ENCODE results near the gene PAPPA2. TPM values are rescaled to one million over a fixed set of nuclear protein-coding genes. Genes with fewer than 3 reads are reported as not detected.
A peak's percentile ranks its signal among the peaks of the same experiment; 100 is the strongest.

PAPPA2 gene
- total RNA-seq, 4 donors from 2014 or later: 0.07 to 0.97 (median 0.14) TPM

- 25 to 44% methylated on average over 1 of the region's 1 CpG for WGBS, 2 donors
- TF ChIP-seq, protein P1, sequence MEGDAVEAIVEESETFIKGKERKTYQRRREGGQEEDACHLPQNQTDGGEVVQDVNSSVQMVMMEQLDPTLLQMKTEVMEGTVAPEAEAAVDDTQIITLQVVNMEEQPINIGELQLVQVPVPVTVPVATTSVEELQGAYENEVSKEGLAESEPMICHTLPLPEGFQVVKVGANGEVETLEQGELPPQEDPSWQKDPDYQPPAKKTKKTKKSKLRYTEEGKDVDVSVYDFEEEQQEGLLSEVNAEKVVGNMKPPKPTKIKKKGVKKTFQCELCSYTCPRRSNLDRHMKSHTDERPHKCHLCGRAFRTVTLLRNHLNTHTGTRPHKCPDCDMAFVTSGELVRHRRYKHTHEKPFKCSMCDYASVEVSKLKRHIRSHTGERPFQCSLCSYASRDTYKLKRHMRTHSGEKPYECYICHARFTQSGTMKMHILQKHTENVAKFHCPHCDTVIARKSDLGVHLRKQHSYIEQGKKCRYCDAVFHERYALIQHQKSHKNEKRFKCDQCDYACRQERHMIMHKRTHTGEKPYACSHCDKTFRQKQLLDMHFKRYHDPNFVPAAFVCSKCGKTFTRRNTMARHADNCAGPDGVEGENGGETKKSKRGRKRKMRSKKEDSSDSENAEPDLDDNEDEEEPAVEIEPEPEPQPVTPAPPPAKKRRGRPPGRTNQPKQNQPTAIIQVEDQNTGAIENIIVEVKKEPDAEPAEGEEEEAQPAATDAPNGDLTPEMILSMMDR (IDR thresholded peaks at IDR 0.05): no peak
- TF ChIP-seq POLR2A (IDR thresholded peaks at IDR 0.05): no peak
- intact Hi-C loops (cut with DNase I; ENCODE audit: low total_unique reads): no loop called here
- no peak overlapping the region for H3K4me3 ChIP-seq (ENCODE audit: low read depth, poor library complexity, severe bottlenecking)
- no peak for DNase-seq (ENCODE audit: low spot score in 2 of 2)
These were observed 326.7 kb downstream of the PAPPA2 start for GRCh38 chr1:176789571-176790090.

GRCh38 chr1:176790786-176791185 is 327.8 kb downstream of the PAPPA2 start:
- no peak for DNase-seq (ENCODE audit: low spot score in 2 of 2)
- WGBS, 2 donors: 36 to 39% methylated on average over 3 of the region's 3 CpGs
- TF ChIP-seq, protein P1 (IDR thresholded peaks at IDR 0.05): no peak
- no peak for TF ChIP-seq POLR2A (IDR thresholded peaks at IDR 0.05)
- H3K4me3 ChIP-seq (ENCODE audit: low read depth, poor library complexity, severe bottlenecking): no peak overlapping the region
- intact Hi-C loops (cut with DNase I; ENCODE audit: low total_unique reads): no loop called here

DNA sequence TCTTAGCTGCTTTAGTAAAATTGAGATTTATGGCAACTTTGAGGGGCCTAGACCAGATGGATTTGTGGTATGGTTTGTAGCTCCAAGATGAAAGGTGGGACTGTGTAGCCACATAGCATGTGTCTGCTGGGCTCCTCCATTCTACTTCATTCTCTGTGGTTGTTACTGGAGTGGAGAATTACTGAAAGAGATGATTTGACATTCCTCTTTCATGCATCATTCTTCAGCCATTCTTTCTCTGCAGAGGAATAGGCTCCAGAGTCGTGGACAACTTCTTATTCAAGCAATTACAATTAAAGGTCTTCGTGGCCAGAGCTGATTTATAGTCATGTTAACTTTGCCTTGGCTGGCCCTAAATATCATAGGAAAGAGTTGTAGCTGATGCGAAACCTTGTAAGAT is 328.9 kb downstream of the PAPPA2 start:
- no peak for DNase-seq (ENCODE audit: low spot score in 2 of 2)
- intact Hi-C loops (cut with DNase I; ENCODE audit: low total_unique reads): no loop called here
- TF ChIP-seq, protein P1 (IDR thresholded peaks at IDR 0.05): no peak
- no peak for TF ChIP-seq POLR2A (IDR thresholded peaks at IDR 0.05)
- WGBS, 2 donors: 76 to 78% methylated on average over 3 of the region's 3 CpGs
- no peak overlapping the region for H3K4me3 ChIP-seq (ENCODE audit: low read depth, poor library complexity, severe bottlenecking)

- WGBS, 2 donors: 89 to 90% methylated on average over 5 of the region's 5 CpGs
- no peak for DNase-seq (ENCODE audit: low spot score in 2 of 2)
- no peak overlapping the region for H3K4me3 ChIP-seq (ENCODE audit: low read depth, poor library complexity, severe bottlenecking)
- TF ChIP-seq POLR2A (IDR thresholded peaks at IDR 0.05): no peak
- TF ChIP-seq, protein P1 (IDR thresholded peaks at IDR 0.05): no peak
- intact Hi-C loops (cut with DNase I; ENCODE audit: low total_unique reads): no loop called here
These were observed 332.0 kb downstream of the PAPPA2 start for GRCh38 chr1:176794897-176795508.

GRCh38 chr1:176795929-176796328 is 333.0 kb downstream of the PAPPA2 start:
- intact Hi-C loops (cut with DNase I; ENCODE audit: low total_unique reads): no loop called here
- WGBS, 2 donors: 24% methylated on average over 2 of the region's 2 CpGs
- TF ChIP-seq POLR2A (IDR thresholded peaks at IDR 0.05): no peak
- TF ChIP-seq, protein P1 (IDR thresholded peaks at IDR 0.05): no peak
- no peak overlapping the region for H3K4me3 ChIP-seq (ENCODE audit: low read depth, poor library complexity, severe bottlenecking)
- DNase-seq (ENCODE audit: low spot score in 2 of 2): peak in 1 of 2 donors; percentile 37

DNA sequence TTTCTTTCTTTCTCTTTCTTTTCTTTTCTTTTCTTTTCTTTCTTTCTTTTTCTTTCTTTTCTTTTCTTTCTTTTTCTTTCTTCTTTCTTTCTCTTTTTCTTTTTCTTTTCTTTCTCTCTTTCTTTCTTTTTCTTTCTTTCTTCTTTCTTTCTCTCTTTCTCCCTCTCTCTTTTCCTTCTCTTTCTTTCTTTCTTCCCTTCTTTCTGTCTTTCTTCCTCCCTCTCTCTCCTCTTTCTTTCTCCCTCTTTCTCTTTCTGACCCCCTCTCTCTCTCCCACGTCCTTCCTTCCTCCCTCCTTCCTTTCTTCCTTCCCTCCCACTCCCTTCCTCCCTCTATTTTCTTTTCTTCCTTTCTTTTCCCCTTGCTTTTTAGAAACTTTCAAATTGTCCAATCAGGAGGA is 333.6 kb downstream of the PAPPA2 start:
- TF ChIP-seq, protein P1 (IDR thresholded peaks at IDR 0.05): no peak
- TF ChIP-seq POLR2A (IDR thresholded peaks at IDR 0.05): no peak
- WGBS, 2 donors: 50 to 62% methylated on average over 1 of the region's 1 CpG
- intact Hi-C loops (cut with DNase I; ENCODE audit: low total_unique reads): no loop called here

More for the DNA sequence above, 333.6 kb downstream of the PAPPA2 start:
- no peak for DNase-seq (ENCODE audit: low spot score in 2 of 2)
- H3K4me3 ChIP-seq (ENCODE audit: low read depth, poor library complexity, severe bottlenecking): no peak overlapping the region

All from lower leg skin (tissue), 4 donors.